ENCODE results near the gene GNAZ.

Gene GNAZ

GRCh38 chr22:23079240-23079768, 9.0 kb downstream of the GNAZ start:
- no peak for DNase-seq

DNA sequence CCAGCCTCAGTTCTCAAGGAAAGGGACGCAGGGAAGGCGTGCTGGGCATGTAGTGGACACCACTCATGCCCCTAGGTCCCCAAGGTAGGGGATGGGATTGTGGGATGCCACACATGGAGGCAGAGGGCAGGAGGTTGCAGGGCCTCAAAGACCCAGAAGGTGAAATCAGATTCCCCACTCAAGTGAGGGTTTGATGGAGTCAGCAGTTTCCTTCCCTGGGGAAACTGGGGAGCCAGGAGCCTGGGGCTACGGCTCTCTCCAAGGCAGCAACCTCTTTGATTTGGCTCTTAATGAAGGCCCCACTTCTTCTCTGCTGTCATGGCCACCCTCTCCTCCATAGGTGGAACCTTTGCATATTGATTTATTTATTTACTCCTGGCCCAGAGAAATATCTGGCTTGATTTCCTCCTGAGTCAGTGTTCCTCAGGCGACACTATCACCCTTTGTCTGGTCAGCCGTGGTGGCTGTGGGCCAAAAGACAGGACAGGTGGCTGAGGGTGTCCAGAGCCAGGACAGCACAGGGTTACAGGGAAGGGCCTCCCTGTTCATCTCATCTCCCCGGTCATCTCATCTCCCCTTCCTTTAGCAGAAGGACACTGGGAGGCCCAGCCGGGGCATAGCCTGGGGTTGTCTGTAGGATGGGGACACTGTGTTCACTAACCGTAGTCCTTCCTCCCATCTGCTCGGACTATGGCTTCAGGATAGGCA, 9.6 kb downstream of the GNAZ start:
- DNase-seq, result no peak

DNA sequence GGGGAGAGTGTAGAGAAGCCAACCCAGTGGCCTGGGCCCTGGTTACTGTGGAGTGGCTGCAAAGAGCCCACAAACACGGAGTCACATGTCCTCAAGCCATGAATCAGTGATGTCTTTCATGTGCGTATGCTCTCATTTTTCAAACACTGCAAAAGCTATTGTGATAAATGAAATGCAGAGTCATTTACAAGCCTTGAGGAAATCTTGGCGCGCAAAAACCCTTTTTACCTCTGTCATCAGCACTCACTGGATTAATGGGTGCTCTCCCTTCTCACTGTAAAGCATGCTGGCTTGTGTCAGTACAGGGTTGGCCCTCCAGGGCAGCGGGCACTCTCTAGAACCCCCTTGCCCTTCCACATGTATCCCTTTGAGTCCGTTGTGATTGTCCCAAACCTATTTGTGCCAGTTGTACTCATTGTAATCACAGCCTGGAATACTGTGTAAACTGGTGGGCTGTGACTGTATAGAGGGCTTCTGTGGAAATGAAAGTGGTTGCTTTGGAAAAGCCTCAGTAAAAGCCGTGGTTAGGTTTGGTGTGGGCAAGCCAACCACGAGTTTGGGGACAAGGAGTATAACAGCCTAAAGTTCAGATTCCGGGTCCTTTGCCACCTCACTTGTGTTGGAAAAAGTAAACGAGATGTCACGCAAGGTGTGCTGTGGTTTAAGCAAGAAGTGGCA, 10.4 kb downstream of the GNAZ start:
- no peak for DNase-seq

- DNase-seq, result no peak
Observed at GRCh38 chr22:23082534-23083314, 12.4 kb downstream of the GNAZ start.

DNA sequence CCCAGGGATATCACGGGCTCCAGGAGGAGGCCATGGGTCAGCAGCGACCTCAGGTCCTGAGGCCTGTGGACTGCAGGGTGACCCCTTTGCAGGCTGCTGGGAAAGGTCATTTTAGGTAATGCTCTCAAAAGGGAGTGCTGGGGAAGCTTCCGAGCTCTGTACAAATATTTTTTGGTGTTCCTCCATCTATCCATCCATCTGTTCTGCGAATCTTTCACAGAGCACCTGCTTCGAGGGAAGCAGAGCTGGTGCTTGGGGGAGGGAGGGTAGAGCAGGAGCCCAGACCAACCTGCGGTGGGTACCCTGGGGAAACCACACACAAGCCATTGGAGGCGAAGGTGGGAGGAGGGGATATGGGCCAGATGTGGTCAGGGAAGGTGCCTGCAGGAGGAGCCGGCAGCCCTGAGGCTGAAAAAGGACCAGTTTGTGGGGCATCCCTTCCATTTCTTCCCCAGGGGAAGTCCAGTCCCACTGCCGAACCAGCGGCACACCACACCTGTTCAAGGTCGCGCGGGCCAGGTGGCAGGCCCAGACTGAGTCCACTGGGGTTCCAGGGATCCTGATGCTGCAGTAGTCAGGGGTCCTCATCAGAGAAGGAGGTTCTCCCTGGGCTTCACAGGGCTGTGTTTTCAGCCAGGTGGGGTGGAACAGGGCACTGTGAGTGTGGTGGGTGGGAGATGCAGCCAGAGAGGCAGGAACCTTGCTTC, 13.1 kb downstream of the GNAZ start:
- DNase-seq, result no peak

GRCh38 chr22:23084453-23085350, 14.4 kb downstream of the GNAZ start:
- DNase-seq, result no peak

- DNase-seq, result no peak
Observed at GRCh38 chr22:23085351-23085671, 15.0 kb downstream of the GNAZ start.

GRCh38 chr22:23085785-23086184, 15.5 kb downstream of the GNAZ start:
- no peak for DNase-seq

GRCh38 chr22:23086263-23086662, 15.9 kb downstream of the GNAZ start:
- DNase-seq, result no peak

GRCh38 chr22:23086787-23087186, 16.5 kb downstream of the GNAZ start:
- DNase-seq, result no peak

GRCh38 chr22:23088199-23088604, 17.9 kb downstream of the GNAZ start:
- DNase-seq, result no peak

DNA sequence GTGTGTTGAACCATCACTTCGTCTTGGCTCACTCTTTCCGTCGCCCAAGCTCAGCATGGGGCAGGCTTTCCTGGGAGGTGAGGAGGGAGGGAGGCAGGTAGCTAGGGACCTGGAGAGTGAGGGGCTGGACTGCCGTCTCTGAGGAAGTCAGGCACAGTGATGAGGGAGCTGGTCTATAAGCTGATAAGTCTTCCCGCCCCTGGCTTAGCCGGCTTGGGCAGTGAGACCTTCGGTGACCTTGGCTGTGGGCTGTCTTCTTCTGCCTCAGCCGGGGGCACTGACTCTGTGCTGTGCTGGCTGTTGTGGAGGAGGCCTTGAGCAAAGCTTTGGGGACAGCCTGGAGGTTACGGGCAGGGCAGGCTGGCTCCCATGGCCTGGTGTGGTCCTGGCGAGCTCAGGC, 18.7 kb downstream of the GNAZ start:
- no peak for DNase-seq

- no peak for DNase-seq
Observed at GRCh38 chr22:23089633-23090456, 19.5 kb downstream of the GNAZ start.

GRCh38 chr22:23090457-23090835, 20.1 kb downstream of the GNAZ start:
- no peak for DNase-seq

DNA sequence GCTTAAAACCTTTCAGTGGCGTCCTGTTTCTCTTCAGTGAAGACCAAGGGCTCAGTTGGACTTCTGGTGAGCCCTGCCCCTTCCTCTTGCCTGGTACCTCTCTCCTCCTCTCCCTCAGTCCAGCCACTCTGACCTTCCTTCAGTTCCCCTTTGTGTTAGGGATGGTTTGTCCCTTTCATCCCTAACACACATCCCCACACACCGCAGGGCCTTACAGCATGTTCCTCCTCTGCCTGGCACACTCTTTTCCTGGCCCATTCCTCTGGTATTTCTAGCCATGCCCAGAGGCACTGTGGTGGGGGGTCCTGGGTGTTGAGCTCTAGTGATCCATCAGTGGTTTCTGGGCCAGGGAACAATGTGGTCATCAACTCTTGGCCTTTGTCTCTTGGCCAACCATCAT, 21.4 kb downstream of the GNAZ start:
- DNase-seq, result no peak

- DNase-seq, result no peak
Observed at GRCh38 chr22:23092217-23092955, 22.1 kb downstream of the GNAZ start.

DNA sequence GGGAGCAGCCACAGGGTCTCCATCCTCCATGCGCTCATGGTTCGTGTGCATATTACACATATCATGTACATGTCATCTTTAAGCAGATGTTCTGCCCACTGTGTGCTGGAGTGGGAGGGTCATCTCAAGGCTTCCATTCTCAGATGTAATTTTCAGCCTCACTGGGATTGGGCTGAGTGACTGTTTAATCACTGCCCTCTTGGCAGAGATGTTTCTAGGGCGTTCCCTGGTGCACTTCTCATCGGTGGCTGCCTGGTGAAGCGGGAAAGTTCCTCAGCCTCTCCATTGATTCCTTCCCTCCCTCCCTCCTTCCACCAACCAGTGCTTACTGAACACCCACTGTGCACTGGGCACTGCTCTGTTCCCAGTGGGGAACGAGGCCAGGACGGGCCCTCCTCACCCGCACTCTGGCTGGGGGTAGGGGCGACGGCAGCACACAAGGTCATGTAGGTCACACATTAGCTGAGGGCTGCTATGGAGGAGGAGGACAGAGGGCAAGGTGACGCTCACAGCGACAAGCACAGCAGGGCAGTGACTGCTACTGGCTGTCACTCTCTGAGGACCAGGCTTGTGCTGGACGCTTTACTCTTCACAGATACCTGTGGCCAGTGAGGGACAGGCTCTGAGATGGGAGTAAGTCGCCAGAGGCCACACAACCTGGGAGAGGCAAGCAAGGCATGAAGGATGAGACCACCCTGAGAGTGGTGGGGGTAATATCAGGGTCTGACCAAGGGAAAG, 22.9 kb downstream of the GNAZ start:
- no peak for DNase-seq

DNA sequence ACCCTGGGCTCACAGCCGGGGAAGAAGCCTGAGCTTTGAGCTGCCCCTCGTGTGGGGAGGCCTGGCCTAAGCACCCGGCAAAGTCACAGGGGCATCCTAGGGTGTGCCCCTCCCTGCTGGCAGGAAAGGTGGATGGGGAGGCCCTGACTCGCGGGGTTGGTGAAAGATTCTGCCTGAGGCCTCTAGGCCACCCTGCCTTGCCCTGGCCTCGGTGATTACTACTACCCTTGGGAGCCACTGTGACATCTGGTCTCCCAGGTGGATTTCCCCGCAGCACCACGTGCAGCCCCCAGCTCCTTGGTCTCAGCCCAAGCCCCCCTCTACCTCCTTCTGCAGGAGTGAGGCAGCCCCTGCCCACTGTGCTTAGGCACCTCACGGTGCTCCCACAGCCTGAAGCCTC, 23.9 kb downstream of the GNAZ start:
- no peak for DNase-seq

Data from activated CD4-positive, alpha-beta T cell treated with anti-CD3 and anti-CD28 coated beads, Interleukin-2, amount 50 U/mL, for 1 hour (primary cell).